Prostate gland (tissue), 2 donors: ENCODE results near the gene TSHZ2.

Experiments used
- POLR2A ChIP-seq: fragments of 450-650 bp; IDR thresholded peaks from one replicate; pipeline ENCODE4 v1.6.1; 2016; ENCODE audit warnings: antibody characterized with exemption, mild to moderate bottlenecking
- TF ChIP-seq, protein P1 (sequence below), 4 experiments: fragments of 200-600 bp in 2 of 4; fragments of 450-650 bp in 2 of 4; sonication (generic) in 2 of 4; IDR thresholded peaks; 1 replicate in 3 of 4; 2 replicates in 1 of 4; pipeline ENCODE4 v1.5.1; 2016 to 2019; ENCODE audit warnings: antibody characterized with exemption in 4 of 4, mild to moderate bottlenecking in 2 of 4, moderate library complexity in 2 of 4

GRCh38 chr20:53362736-53363135 lies 390.6 kb downstream of the TSHZ2 start:
- TF ChIP-seq, protein P1, sequence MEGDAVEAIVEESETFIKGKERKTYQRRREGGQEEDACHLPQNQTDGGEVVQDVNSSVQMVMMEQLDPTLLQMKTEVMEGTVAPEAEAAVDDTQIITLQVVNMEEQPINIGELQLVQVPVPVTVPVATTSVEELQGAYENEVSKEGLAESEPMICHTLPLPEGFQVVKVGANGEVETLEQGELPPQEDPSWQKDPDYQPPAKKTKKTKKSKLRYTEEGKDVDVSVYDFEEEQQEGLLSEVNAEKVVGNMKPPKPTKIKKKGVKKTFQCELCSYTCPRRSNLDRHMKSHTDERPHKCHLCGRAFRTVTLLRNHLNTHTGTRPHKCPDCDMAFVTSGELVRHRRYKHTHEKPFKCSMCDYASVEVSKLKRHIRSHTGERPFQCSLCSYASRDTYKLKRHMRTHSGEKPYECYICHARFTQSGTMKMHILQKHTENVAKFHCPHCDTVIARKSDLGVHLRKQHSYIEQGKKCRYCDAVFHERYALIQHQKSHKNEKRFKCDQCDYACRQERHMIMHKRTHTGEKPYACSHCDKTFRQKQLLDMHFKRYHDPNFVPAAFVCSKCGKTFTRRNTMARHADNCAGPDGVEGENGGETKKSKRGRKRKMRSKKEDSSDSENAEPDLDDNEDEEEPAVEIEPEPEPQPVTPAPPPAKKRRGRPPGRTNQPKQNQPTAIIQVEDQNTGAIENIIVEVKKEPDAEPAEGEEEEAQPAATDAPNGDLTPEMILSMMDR (IDR thresholded peaks at IDR 0.05) = no peak
- no peak for TF ChIP-seq POLR2A
